GM23338 (cell line): ENCODE measurements around the gene NCOA4. TPM values are rescaled to one million over a fixed set of nuclear protein-coding genes. Genes with fewer than 3 reads are reported as not detected.
"Not testable (repeated sequence)": the region's sequence is repeated elsewhere in the genome, so short reads cannot be mapped to it uniquely, and the experiment has no call there.

Source experiments
- ATAC-seq: fragments of 200-7000 bp; cut with Tn5 transposase; 3 replicates; pipeline ENCODE4 v1.9.1; 2020
- DNase-seq: peaks from one replicate; pipeline ENCODE4 v3.0.0-alpha.2; 2015; ENCODE audit warnings: low spot score
- H2AFZ ChIP-seq: fragments of 200-600 bp; sonication (generic); 2 replicates; pipeline ENCODE4 v1.8.0; 2016; ENCODE audit warnings: antibody characterized with exemption, mild to moderate bottlenecking, moderate library complexity
- H3F3A ChIP-seq: fragments of 200-600 bp; sonication (generic); replicated peaks from 2 replicates; pipeline ENCODE4 v1.8.0; 2017; ENCODE audit warnings: antibody characterized with exemption, mixed run types, low read depth
- H3K27ac ChIP-seq: fragments of 200-600 bp; sonication (generic); 2 replicates; pipeline ENCODE4 v1.6.1; 2016; ENCODE audit warnings: low read depth
- H3K27me3 ChIP-seq: fragments of 200-600 bp; sonication (generic); 2 replicates; pipeline ENCODE4 v1.8.0; 2016; ENCODE audit warnings: mild to moderate bottlenecking, mixed run types, moderate library complexity; ENCODE audit not compliant: insufficient read depth
- H3K36me3 ChIP-seq: fragments of 200-600 bp; sonication (generic); 2 replicates; pipeline ENCODE4 v1.8.0; 2016; ENCODE audit warnings: mild to moderate bottlenecking; ENCODE audit not compliant: insufficient read depth
- H3K4me1 ChIP-seq: fragments of 200-600 bp; sonication (generic); 2 replicates; pipeline ENCODE4 v1.8.0; 2016; ENCODE audit warnings: mild to moderate bottlenecking, moderate library complexity; ENCODE audit not compliant: insufficient read depth
- H3K4me2 ChIP-seq: fragments of 200-600 bp; sonication (generic); 2 replicates; pipeline ENCODE4 v1.7.1; 2017; ENCODE audit warnings: mixed run types
- H3K4me3 ChIP-seq: fragments of 200-600 bp; sonication (generic); 2 replicates; pipeline ENCODE4 v1.6.1; 2016; ENCODE audit warnings: mixed run types
- H3K79me2 ChIP-seq: fragments of 200-600 bp; sonication (generic); replicated peaks from 2 replicates; pipeline ENCODE4 v1.8.0; 2017; ENCODE audit warnings: mild to moderate bottlenecking; ENCODE audit not compliant: insufficient read depth
- H3K9me2 ChIP-seq: fragments of 200-600 bp; sonication (generic); 2 replicates; pipeline ENCODE4 v1.8.0; 2017; ENCODE audit not compliant: insufficient read depth
- H4K20me1 ChIP-seq: fragments of 200-600 bp; sonication (generic); replicated peaks from 2 replicates; pipeline ENCODE4 v1.8.0; 2017; ENCODE audit warnings: mild to moderate bottlenecking; ENCODE audit not compliant: insufficient read depth
- H3K27ac Mint-ChIP-seq: 2 replicates; pipeline ENCODE4 v1.8.0; 2020; ENCODE audit warnings: inconsistent platforms, mild to moderate bottlenecking, moderate library complexity, mixed read lengths
- H3K27me3 Mint-ChIP-seq: 3 replicates; pipeline ENCODE4 v1.8.0; 2022; ENCODE audit warnings: low read depth, mild to moderate bottlenecking, moderate library complexity, mixed read lengths, inconsistent platforms; ENCODE audit not compliant: insufficient read depth, poor library complexity
- H3K36me3 Mint-ChIP-seq: 3 replicates; pipeline ENCODE4 v1.8.0; 2021; ENCODE audit warnings: low read depth, mild to moderate bottlenecking, inconsistent platforms, moderate library complexity, mixed read lengths
- H3K4me1 Mint-ChIP-seq: 3 replicates; pipeline ENCODE4 v1.8.0; 2020; ENCODE audit warnings: mild to moderate bottlenecking, inconsistent platforms, mixed read lengths
- H3K4me3 Mint-ChIP-seq: 3 replicates; pipeline ENCODE4 v1.8.0; 2021; ENCODE audit warnings: moderate library complexity, mild to moderate bottlenecking, inconsistent platforms, mixed read lengths
- H3K9me3 Mint-ChIP-seq: 3 replicates; pipeline ENCODE4 v1.8.0; 2020; ENCODE audit warnings: moderate library complexity, mild to moderate bottlenecking, inconsistent platforms, mixed read lengths
- CREB1 ChIP-seq: fragments of 250-450 bp; sonication (Bioruptor Pico); IDR thresholded peaks from 2 replicates; pipeline ENCODE4 v1.5.0; 2020; ENCODE audit warnings: low read depth, mild to moderate bottlenecking, moderate library complexity
- EZH2 ChIP-seq: fragments of 200-600 bp; sonication (generic); IDR thresholded peaks from one replicate; pipeline ENCODE4 v1.8.0; 2017; ENCODE audit warnings: antibody characterized with exemption, mild to moderate bottlenecking, low read depth; ENCODE audit not compliant: unreplicated experiment
- JUNB ChIP-seq: IDR thresholded peaks from one replicate; pipeline ENCODE4 v1.6.1; 2016; ENCODE audit warnings: antibody characterized with exemption; ENCODE audit not compliant: unreplicated experiment
- POLR2AphosphoS5 ChIP-seq: IDR thresholded peaks from 2 replicates; pipeline ENCODE4 v1.6.1; 2016; ENCODE audit warnings: antibody characterized with exemption, low read depth
- STAT1 ChIP-seq: IDR thresholded peaks from one replicate; pipeline ENCODE4 v1.6.1; 2016; ENCODE audit warnings: antibody characterized with exemption; ENCODE audit not compliant: unreplicated experiment
- ZNF114 ChIP-seq: fragments of 250-450 bp; sonication (Bioruptor Pico); IDR thresholded peaks from 2 replicates; pipeline ENCODE4 v1.5.0; 2020; ENCODE audit warnings: mild to moderate bottlenecking, moderate library complexity
- ZNF331 ChIP-seq: fragments of 250-450 bp; sonication (Bioruptor Pico); IDR thresholded peaks from 2 replicates; pipeline ENCODE4 v1.5.0; 2020; ENCODE audit warnings: low read depth, mild to moderate bottlenecking, moderate library complexity
- ZNF462 ChIP-seq: fragments of 250-450 bp; sonication (Bioruptor Pico); IDR thresholded peaks from 2 replicates; pipeline ENCODE4 v1.5.0; 2020; ENCODE audit warnings: mild to moderate bottlenecking, moderate library complexity
- polyA plus RNA-seq: library from polyadenylated mRNA; unstranded; fragments of >200 nt; fragmentation: Nextera tagmentation; extraction: Ambion mirVana; gene quantifications from 2 replicates; pipeline ENCODE4 v1.2.1, GENCODE V29; 2016
- total RNA-seq: library from RNA; depleted of rRNA; stranded (reverse); fragments of >200 nt; shearing (Covaris generic); gene quantifications from 2 replicates; pipeline ENCODE4 v1.2.3, GENCODE V29; 2014
- TF ChIP-seq, protein P1 (sequence below), 2 experiments: fragments of 200-600 bp in 1 of 2; sonication (generic) in 1 of 2; conservative IDR thresholded peaks; 2 replicates each; pipeline versions ENCODE4 v1.5.1 to v1.6.1; 2016 to 2017; ENCODE audit warnings: antibody characterized with exemption in 2 of 2, low read depth in 2 of 2, mild to moderate bottlenecking in 2 of 2, moderate library complexity in 1 of 2

The NCOA4 gene
- total and polyA plus RNA-seq, 2 experiments from 2014 or later: 24.9 to 76.9 TPM

GRCh38 chr10:45997557-45997956 lies 32.9 kb downstream of the NCOA4 start:
- Histone ChIP-seq H3F3A (no peaks in the 10 kb centered on the region; the same call in 1 of the 2 replicates), H3K27ac (0 out of 2 replicates have a peak overlapping the region, but pooled peaks have one; percentile 57), H4K20me1 (no peaks in the 10 kb centered on the region), H3K4me2 (peak overlapping the region; percentile 1; the same call in 1 of the 2 replicates), H3K36me3 (peaks cover 13% of the 10 kb centered on the region; the same call in 1 of the 2 replicates), H2AFZ (no peak overlapping the region), H3K27me3 (no peaks in the 10 kb centered on the region), H3K4me3 (no peak overlapping the region), H3K79me2 (peaks cover 24% of the 10 kb centered on the region), H3K9me2 (no peaks in the 10 kb centered on the region), H3K4me1 (peaks cover 14% of the 10 kb centered on the region)
- H3K36me3 Mint-ChIP-seq: peaks cover 71% of the 10 kb centered on the region
- peaks cover 3% of the 10 kb centered on the region for H3K27me3 Mint-ChIP-seq
- no peak overlapping the region for H3K4me3 Mint-ChIP-seq
- peak overlapping the region; percentile 10; the same call in 1 of the 2 replicates for H3K27ac Mint-ChIP-seq
- ATAC-seq (no peak), DNase-seq (no peak)
- TF ChIP-seq, protein P1, sequence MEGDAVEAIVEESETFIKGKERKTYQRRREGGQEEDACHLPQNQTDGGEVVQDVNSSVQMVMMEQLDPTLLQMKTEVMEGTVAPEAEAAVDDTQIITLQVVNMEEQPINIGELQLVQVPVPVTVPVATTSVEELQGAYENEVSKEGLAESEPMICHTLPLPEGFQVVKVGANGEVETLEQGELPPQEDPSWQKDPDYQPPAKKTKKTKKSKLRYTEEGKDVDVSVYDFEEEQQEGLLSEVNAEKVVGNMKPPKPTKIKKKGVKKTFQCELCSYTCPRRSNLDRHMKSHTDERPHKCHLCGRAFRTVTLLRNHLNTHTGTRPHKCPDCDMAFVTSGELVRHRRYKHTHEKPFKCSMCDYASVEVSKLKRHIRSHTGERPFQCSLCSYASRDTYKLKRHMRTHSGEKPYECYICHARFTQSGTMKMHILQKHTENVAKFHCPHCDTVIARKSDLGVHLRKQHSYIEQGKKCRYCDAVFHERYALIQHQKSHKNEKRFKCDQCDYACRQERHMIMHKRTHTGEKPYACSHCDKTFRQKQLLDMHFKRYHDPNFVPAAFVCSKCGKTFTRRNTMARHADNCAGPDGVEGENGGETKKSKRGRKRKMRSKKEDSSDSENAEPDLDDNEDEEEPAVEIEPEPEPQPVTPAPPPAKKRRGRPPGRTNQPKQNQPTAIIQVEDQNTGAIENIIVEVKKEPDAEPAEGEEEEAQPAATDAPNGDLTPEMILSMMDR (conservative IDR thresholded peaks at IDR 0.05; ENCODE audit: low read depth in 2 of 2): no peak
- TF ChIP-seq CREB1 (CRISPR knock-in tag): no peak
- TF ChIP-seq STAT1: no peak
- no peak for TF ChIP-seq JUNB
- no peak for TF ChIP-seq ZNF331
- TF ChIP-seq ZNF114 (CRISPR knock-in tag): no peak
- TF ChIP-seq EZH2: no peak
- no peak for TF ChIP-seq POLR2AphosphoS5
- TF ChIP-seq ZNF462 (CRISPR knock-in tag): no peak
- peaks cover 29% of the 10 kb centered on the region for H3K4me1 Mint-ChIP-seq
- H3K9me3 Mint-ChIP-seq: no peaks in the 10 kb centered on the region; the same call in 2 of the 3 replicates

DNA sequence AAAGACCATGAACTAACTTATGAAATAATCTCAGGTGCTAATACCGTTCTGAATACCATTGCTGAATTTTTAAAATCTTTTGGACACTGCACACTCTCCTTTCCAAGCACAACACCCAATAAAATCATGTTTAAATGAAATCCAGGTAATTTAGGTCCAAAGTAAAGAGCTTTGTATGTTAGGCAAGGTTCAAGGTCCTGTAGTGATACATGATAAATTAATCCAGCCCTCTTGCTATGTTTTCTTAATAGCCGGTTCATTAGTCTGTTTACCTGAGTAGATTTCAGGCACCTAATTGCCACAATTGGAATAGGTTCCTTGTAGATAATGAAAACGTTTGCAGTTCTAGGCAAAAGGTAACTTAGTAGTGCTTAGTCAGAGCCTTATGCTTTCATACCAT lies 44.8 kb downstream of the NCOA4 start:
- not testable (repeated sequence) for H2AFZ ChIP-seq, H3K27me3 Mint-ChIP-seq, H3K4me1 Mint-ChIP-seq, H3K4me3 ChIP-seq, H3F3A ChIP-seq, ATAC-seq, H3K27me3 ChIP-seq, H3K9me3 Mint-ChIP-seq, DNase-seq, H3K9me2 ChIP-seq, H3K4me2 ChIP-seq, H3K27ac ChIP-seq, H3K4me1 ChIP-seq, H3K27ac Mint-ChIP-seq, H4K20me1 ChIP-seq, H3K4me3 Mint-ChIP-seq
- Histone ChIP-seq H3K79me2 (peaks cover 21% of the 10 kb centered on the region), H3K36me3 (peaks cover 13% of the 10 kb centered on the region)
- H3K36me3 Mint-ChIP-seq: peaks cover 43% of the 10 kb centered on the region

DNA sequence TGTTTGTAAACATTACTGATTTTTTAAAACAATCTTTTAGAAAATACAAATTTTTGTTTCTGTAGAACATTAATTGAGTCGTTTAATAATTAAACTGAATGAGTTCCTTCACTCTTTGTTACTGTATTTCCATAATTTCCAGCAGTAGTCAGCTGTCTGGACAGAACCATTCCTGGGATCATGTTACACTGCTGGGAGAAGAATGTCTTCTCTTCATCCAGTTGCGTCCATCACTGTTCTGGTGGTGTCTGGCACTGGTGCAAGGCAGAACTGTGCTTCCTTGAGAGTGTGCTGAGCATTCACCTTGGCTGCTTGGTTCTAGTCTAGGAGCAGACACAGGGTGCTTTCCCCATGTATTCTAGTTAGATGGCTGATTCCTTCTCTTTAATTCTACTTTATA lies 46.0 kb downstream of the NCOA4 start:
- peaks cover 39% of the 10 kb centered on the region for H3K36me3 Mint-ChIP-seq
- DNase-seq, H3K27ac ChIP-seq, H3K27me3 Mint-ChIP-seq, H3K4me1 ChIP-seq, H3K4me3 ChIP-seq, H4K20me1 ChIP-seq, H3K9me2 ChIP-seq, H3F3A ChIP-seq, H2AFZ ChIP-seq, H3K4me2 ChIP-seq, H3K4me3 Mint-ChIP-seq, ATAC-seq, H3K9me3 Mint-ChIP-seq, H3K27me3 ChIP-seq, H3K4me1 Mint-ChIP-seq, H3K27ac Mint-ChIP-seq: not testable (repeated sequence)
- peaks cover 13% of the 10 kb centered on the region for H3K36me3 ChIP-seq
- peaks cover 26% of the 10 kb centered on the region for H3K79me2 ChIP-seq
